IMR-90 (cell line): ENCODE measurements around the gene CNNM1. TPM values are rescaled to one million over a fixed set of nuclear protein-coding genes. Genes with fewer than 3 reads are reported as not detected.

Experiments used
- ATAC-seq: fragments of 200-7000 bp; cut with Tn5 transposase; 2 replicates; pipeline ENCODE4 v1.9.1; 2020; ENCODE audit warnings: low read depth, mild to moderate bottlenecking, moderate library complexity
- BruUV-seq: library from RNA; stranded (reverse); fragments of 400-500 nt; replicated peaks from 2 replicates; lab custom pipeline; 2021; lab: Mats Ljungman, UMichigan
- CTCF ChIA-PET: fragments of 300-600 bp; formaldehyde crosslinking; extraction: SDS; loops from one replicate; lab custom pipeline; 2021; ENCODE audit warnings: antibody characterized with exemption; lab: Yijun Ruan, JAX
- POLR2A ChIA-PET: fragments of 300-600 bp; sonication (Branson Sonifier 250); formaldehyde crosslinking; loops from one replicate; lab custom pipeline; 2022; ENCODE audit warnings: antibody characterized with exemption; ENCODE audit not compliant: unreplicated experiment; lab: Charles Lee
- DNase-seq: peaks from one replicate; pipeline ENCODE4 v3.0.0; 2013
- H2AFZ ChIP-seq: replicated peaks from 2 replicates; pipeline ENCODE3; 2013; ENCODE audit warnings: low read length, mild to moderate bottlenecking; ENCODE audit not compliant: poor library complexity
- H2AK5ac ChIP-seq: 2 replicates; pipeline ENCODE4 v1.6.1; 2013; ENCODE audit warnings: low read depth, low read length, inconsistent platforms
- H2AK9ac ChIP-seq: replicated peaks from 2 replicates; pipeline ENCODE3; 2013; ENCODE audit warnings: mild to moderate bottlenecking, low read depth, low read length, moderate library complexity; ENCODE audit not compliant: poor library complexity
- H2BK120ac ChIP-seq: 2 replicates; pipeline ENCODE4 v1.6.1; 2013; ENCODE audit warnings: low read depth, low read length, inconsistent platforms
- H2BK15ac ChIP-seq: 3 replicates; pipeline ENCODE4 v1.6.1; 2013; ENCODE audit warnings: low read depth, low read length, inconsistent platforms
- H2BK20ac ChIP-seq: 2 replicates; pipeline ENCODE4 v1.6.1; 2013; ENCODE audit warnings: low read depth, mild to moderate bottlenecking, inconsistent platforms, low read length, moderate library complexity
- H2BK5ac ChIP-seq: 2 replicates; pipeline ENCODE4 v1.6.1; 2013; ENCODE audit warnings: mild to moderate bottlenecking, low read depth, low read length, inconsistent platforms; ENCODE audit not compliant: poor library complexity, severe bottlenecking
- H3K14ac ChIP-seq: replicated peaks from 2 replicates; pipeline ENCODE4 v1.6.1; 2013; ENCODE audit warnings: low read depth, low read length, inconsistent platforms
- H3K18ac ChIP-seq: 2 replicates; pipeline ENCODE4 v1.6.1; 2013; ENCODE audit warnings: low read depth, low read length, control low read depth
- H3K23ac ChIP-seq: 2 replicates; pipeline ENCODE4 v1.6.1; 2013; ENCODE audit warnings: low read depth, low read length, inconsistent platforms
- H3K27ac ChIP-seq: 2 replicates; pipeline ENCODE4 v1.5.1; 2013; ENCODE audit warnings: mild to moderate bottlenecking, control low read depth, low read length; ENCODE audit not compliant: insufficient read depth
- H3K27me3 ChIP-seq: 2 replicates; pipeline ENCODE4 v1.6.1; 2013; ENCODE audit warnings: low read length; ENCODE audit not compliant: control insufficient read depth, insufficient read depth
- H3K36me3 ChIP-seq: 2 replicates; pipeline ENCODE4 v1.6.1; 2013; ENCODE audit warnings: low read length, mixed read lengths; ENCODE audit not compliant: control insufficient read depth, insufficient read depth
- H3K4ac ChIP-seq: 2 replicates; pipeline ENCODE4 v1.6.1; 2013; ENCODE audit warnings: low read depth, low read length, inconsistent platforms
- H3K4me1 ChIP-seq: 2 replicates; pipeline ENCODE4 v1.6.1; 2013; ENCODE audit warnings: low read length, mixed read lengths; ENCODE audit not compliant: control insufficient read depth, insufficient read depth
- H3K4me2 ChIP-seq: 2 replicates; pipeline ENCODE4 v1.6.1; 2013; ENCODE audit warnings: low read depth, mild to moderate bottlenecking, control low read depth, low read length, moderate library complexity
- H3K4me3 ChIP-seq: 2 replicates; pipeline ENCODE4 v1.5.1; 2013; ENCODE audit warnings: low read depth, mild to moderate bottlenecking, control low read depth, low read length, moderate library complexity; ENCODE audit not compliant: insufficient read depth
- H3K56ac ChIP-seq: 2 replicates; pipeline ENCODE4 v1.6.1; 2013; ENCODE audit warnings: low read length, inconsistent platforms; ENCODE audit not compliant: insufficient read depth; ENCODE audit errors: extremely low read depth
- H3K79me1 ChIP-seq, 2 experiments: 2 replicates each; pipeline ENCODE4 v1.6.1; 2013; ENCODE audit warnings: low read length in 2 of 2, inconsistent platforms in 1 of 2, low read depth in 1 of 2
- H3K9ac ChIP-seq: 2 replicates; pipeline ENCODE4 v1.6.1; 2013; ENCODE audit warnings: low read depth, low read length, control low read depth
- H3K9me1 ChIP-seq: 2 replicates; pipeline ENCODE4 v1.6.1; 2013; ENCODE audit warnings: low read length, inconsistent platforms; ENCODE audit not compliant: insufficient read depth
- H3K9me3 ChIP-seq: 2 replicates; pipeline ENCODE4 v1.6.1; 2013; ENCODE audit warnings: low read length; ENCODE audit not compliant: control insufficient read depth, insufficient read depth
- H4K20me1 ChIP-seq: 2 replicates; pipeline ENCODE4 v1.6.1; 2013; ENCODE audit warnings: low read length, inconsistent platforms; ENCODE audit not compliant: insufficient read depth
- H4K5ac ChIP-seq: 2 replicates; pipeline ENCODE4 v1.6.1; 2013; ENCODE audit warnings: mild to moderate bottlenecking, low read depth, low read length, control low read depth
- H4K8ac ChIP-seq, 2 experiments: 2 replicates each; pipeline ENCODE4 v1.6.1; 2013; ENCODE audit warnings: low read depth in 2 of 2, low read length in 2 of 2, control low read depth in 1 of 2, inconsistent platforms in 1 of 2
- H4K91ac ChIP-seq: 2 replicates; pipeline ENCODE4 v1.6.1; 2013; ENCODE audit warnings: low read depth, low read length, inconsistent platforms; ENCODE audit not compliant: insufficient read depth
- BHLHE40 ChIP-seq: fragments of 150-350 bp; IDR thresholded peaks from 2 replicates; pipeline ENCODE4 v1.6.1; 2016; ENCODE audit warnings: mild to moderate bottlenecking, low read depth, low read length
- CEBPB ChIP-seq: IDR thresholded peaks from 2 replicates; pipeline ENCODE4 v1.6.1; 2012; ENCODE audit warnings: low read depth, low read length, improper control_type of control experiment
- CTCF ChIP-seq: conservative IDR thresholded peaks from 2 replicates; pipeline ENCODE4 v1.5.1; 2012; ENCODE audit warnings: mild to moderate bottlenecking, low read depth, low read length, improper control_type of control experiment
- FOS ChIP-seq: fragments of 150-350 bp; IDR thresholded peaks from 2 replicates; pipeline ENCODE4 v1.6.1; 2016; ENCODE audit warnings: low read depth, low read length
- MAFK ChIP-seq: IDR thresholded peaks from 2 replicates; pipeline ENCODE4 v1.6.1; 2012; ENCODE audit warnings: low read depth, low read length, improper control_type of control experiment
- MAZ ChIP-seq: IDR thresholded peaks from 2 replicates; pipeline ENCODE4 v1.6.1; 2012; ENCODE audit warnings: low read depth, mild to moderate bottlenecking, low read length, improper control_type of control experiment, moderate library complexity, borderline replicate concordance
- MXI1 ChIP-seq: IDR thresholded peaks from 2 replicates; pipeline ENCODE4 v1.6.1; 2012; ENCODE audit warnings: low read depth, mild to moderate bottlenecking, low read length, moderate library complexity, borderline replicate concordance
- NFE2L2 ChIP-seq: fragments of 150-350 bp; IDR thresholded peaks from 2 replicates; pipeline ENCODE4 v1.6.1; 2016; ENCODE audit warnings: low read depth, mild to moderate bottlenecking, low read length
- POLR2A ChIP-seq: IDR thresholded peaks from 2 replicates; pipeline ENCODE4 v1.6.1; 2012; ENCODE audit warnings: mild to moderate bottlenecking, low read depth, low read length
- RAD21 ChIP-seq: IDR thresholded peaks from 2 replicates; pipeline ENCODE4 v1.6.1; 2012; ENCODE audit warnings: low read length, improper control_type of control experiment
- RCOR1 ChIP-seq: IDR thresholded peaks from 2 replicates; pipeline ENCODE4 v1.6.1; 2012; ENCODE audit warnings: mild to moderate bottlenecking, low read length, improper control_type of control experiment; ENCODE audit not compliant: insufficient replicate concordance
- RFX5 ChIP-seq: IDR thresholded peaks from 2 replicates; pipeline ENCODE4 v1.8.0; 2012; ENCODE audit warnings: low read depth, mild to moderate bottlenecking, low read length, moderate library complexity
- USF2 ChIP-seq: fragments of 150-350 bp; IDR thresholded peaks from 2 replicates; pipeline ENCODE4 v1.6.1; 2017; ENCODE audit warnings: mild to moderate bottlenecking, antibody characterized with exemption, low read length, low read depth
- WGBS, 2 experiments: methylation state at CpG; one replicate each; pipeline versions ENCODE4 v1.1.5 to v1.1.7; 2013; ENCODE audit warnings: missing lambda C conversion rate in 2 of 2; ENCODE audit not compliant: insufficient read length in 1 of 2; ENCODE audit errors: extremely low coverage in 2 of 2; 5-methylcytosine and 5-hydroxymethylcytosine counted together
- dilution Hi-C: fragments of 300-500 bp; cut with HindIII; formaldehyde crosslinking; loops from one replicate; pipeline ENCODE4 v1.14.3; 2018; ENCODE audit warnings: low sequenced_read_pairs; ENCODE audit not compliant: unreplicated experiment
- in situ Hi-C: fragments of 300-500 bp; cut with MboI; formaldehyde crosslinking; loops from 3 replicates; pipeline ENCODE4 v1.14.3; 2019; ENCODE audit warnings: low sequenced_read_pairs, inconsistent platforms, mixed read lengths
- intact Hi-C: fragments of 100-400 bp; cut with micrococcal nuclease; formaldehyde crosslinking; loops from 2 replicates; pipeline ENCODE4 v1.10.0; 2022
- polyA plus RNA-seq, 3 experiments: library from polyadenylated mRNA; depleted of rRNA; stranded (reverse); fragments of >200 nt; gene quantifications; 2 replicates each; pipeline ENCODE4 v1.2.3, GENCODE V29; 2012; ENCODE audit warnings: low replicate concordance in 1 of 3
- total RNA-seq: library from RNA; depleted of rRNA; stranded (reverse); fragments of >200 nt; gene quantifications from 2 replicates; pipeline ENCODE4 v1.2.3, GENCODE V29; 2012

The CNNM1 gene
- total and polyA plus RNA-seq, 2 of the 4 experiments (the other 2 are of a cell fraction): 0.18 to 0.39 TPM

GRCh38 chr10:99326871-99327270, 2.3 kb upstream of the CNNM1 start:
- Histone ChIP-seq H3K4me1 (peaks cover 2% of the 10 kb centered on the region; the same call in 1 of the 2 replicates), H2BK5ac (no peak overlapping the region), H3K27me3 (peaks cover 24% of the 10 kb centered on the region), H3K9me1 (no peaks in the 10 kb centered on the region), H3K23ac (no peak overlapping the region), H4K8ac (no peak overlapping the region), H3K4me3 (no peak overlapping the region), H2BK120ac (no peak overlapping the region), H2BK15ac (no peak overlapping the region), H3K36me3 (no peaks in the 10 kb centered on the region), H3K18ac (no peak overlapping the region), H3K79me1 (no peaks in the 10 kb centered on the region), H3K14ac (no peak overlapping the region), H4K20me1 (no peaks in the 10 kb centered on the region), H4K5ac (no peak overlapping the region), H2AFZ (no peak overlapping the region), H3K9me3 (no peaks in the 10 kb centered on the region), H2AK9ac (no peak overlapping the region), H3K9ac (no peak overlapping the region), H3K4me2 (no peak overlapping the region), H3K4ac (no peak overlapping the region), H3K56ac (no peak overlapping the region), H2BK20ac (no peak overlapping the region), H2AK5ac (no peak overlapping the region), H4K91ac (no peak overlapping the region), H3K27ac (no peak overlapping the region)
- WGBS, 2 experiments: 65% methylated on average over 2 of the region's 5 CpGs; no CpG with 5 or more reads in 1 of the 2 experiments
- no TSS peak for BruUV-seq
- DNase-seq (no peak), ATAC-seq (no peak)
- dilution Hi-C loops (no loop called here), in situ Hi-C loops (no loop called here), intact Hi-C loops (no loop called here)
- POLR2A ChIA-PET: interaction anchor here (0.6 kb wide), 1 partner anchor 32 kb away, joined by 7 read pairs; no protein-coding TSS in a partner anchor
- CTCF ChIA-PET: no interaction called here
- TF ChIP-seq NFE2L2 (no peak), RAD21 (no peak), MXI1 (no peak), POLR2A (no peak), BHLHE40 (no peak), CTCF (no peak), RFX5 (no peak), MAZ (no peak), CEBPB (no peak), FOS (no peak), MAFK (no peak), RCOR1 (no peak), USF2 (no peak)
